Measurements from ENCODE around the gene ZNF367. TPM values are rescaled to one million over a fixed set of nuclear protein-coding genes. Genes with fewer than 3 reads are reported as not detected.

ZNF367 gene
- total RNA-seq, 4 donors from 2014 or later, result 2.0 to 3.4 (median 2.6) TPM

DNA sequence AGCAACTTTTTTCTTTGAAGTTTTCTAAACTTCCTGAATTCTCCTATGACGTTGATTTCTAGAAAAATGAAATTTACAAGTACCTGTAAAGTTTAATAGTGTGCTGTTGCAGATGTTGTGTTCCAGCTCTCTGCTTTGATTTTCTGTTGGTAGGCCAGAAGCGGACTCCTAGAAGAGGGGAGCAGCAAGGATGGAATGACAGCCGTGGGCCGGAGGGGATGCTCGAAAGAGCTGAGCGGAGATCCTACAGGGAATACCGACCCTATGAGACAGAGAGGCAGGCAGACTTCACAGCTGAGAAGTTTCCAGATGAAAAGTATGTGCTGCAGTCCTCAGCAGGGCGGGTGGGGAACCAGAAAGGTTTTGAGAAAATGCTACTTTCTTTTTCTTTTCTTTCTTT lies 40.1 kb upstream of the ZNF367 start:
- H3K27me3 ChIP-seq, result no peaks in the 10 kb centered on the region
- no peak for DNase-seq (ENCODE audit: extremely low spot score)
- no peak overlapping the region for H3K4me3 ChIP-seq
- peaks cover 5 to 19% (median 13%) of the 10 kb centered on the region in 4 donors for H3K4me1 ChIP-seq
- intact Hi-C loops (cut with DNase I), result loop anchor here (10.0 kb wide), 1 partner anchor 197 kb away; the partner anchor contains the start of gene PRXL2C
- TF ChIP-seq, protein P1, sequence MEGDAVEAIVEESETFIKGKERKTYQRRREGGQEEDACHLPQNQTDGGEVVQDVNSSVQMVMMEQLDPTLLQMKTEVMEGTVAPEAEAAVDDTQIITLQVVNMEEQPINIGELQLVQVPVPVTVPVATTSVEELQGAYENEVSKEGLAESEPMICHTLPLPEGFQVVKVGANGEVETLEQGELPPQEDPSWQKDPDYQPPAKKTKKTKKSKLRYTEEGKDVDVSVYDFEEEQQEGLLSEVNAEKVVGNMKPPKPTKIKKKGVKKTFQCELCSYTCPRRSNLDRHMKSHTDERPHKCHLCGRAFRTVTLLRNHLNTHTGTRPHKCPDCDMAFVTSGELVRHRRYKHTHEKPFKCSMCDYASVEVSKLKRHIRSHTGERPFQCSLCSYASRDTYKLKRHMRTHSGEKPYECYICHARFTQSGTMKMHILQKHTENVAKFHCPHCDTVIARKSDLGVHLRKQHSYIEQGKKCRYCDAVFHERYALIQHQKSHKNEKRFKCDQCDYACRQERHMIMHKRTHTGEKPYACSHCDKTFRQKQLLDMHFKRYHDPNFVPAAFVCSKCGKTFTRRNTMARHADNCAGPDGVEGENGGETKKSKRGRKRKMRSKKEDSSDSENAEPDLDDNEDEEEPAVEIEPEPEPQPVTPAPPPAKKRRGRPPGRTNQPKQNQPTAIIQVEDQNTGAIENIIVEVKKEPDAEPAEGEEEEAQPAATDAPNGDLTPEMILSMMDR (IDR thresholded peaks at IDR 0.05), result no peak
- TF ChIP-seq EP300 (IDR thresholded peaks at IDR 0.05), result no peak
- TF ChIP-seq POLR2A (IDR thresholded peaks at IDR 0.05; ENCODE audit: low read depth), result no peak
- TF ChIP-seq POLR2AphosphoS5 (IDR thresholded peaks at IDR 0.05), result no peak
- H3K36me3 ChIP-seq, result peaks cover 0 to 36% (median 17%) of the 10 kb centered on the region in 4 donors
- WGBS, result 93% methylated on average over 8 of the region's 8 CpGs
- no peak overlapping the region for H3K27ac ChIP-seq (replicated peaks in 1 of 4)
- no peaks in the 10 kb centered on the region for H3K9me3 ChIP-seq

DNA sequence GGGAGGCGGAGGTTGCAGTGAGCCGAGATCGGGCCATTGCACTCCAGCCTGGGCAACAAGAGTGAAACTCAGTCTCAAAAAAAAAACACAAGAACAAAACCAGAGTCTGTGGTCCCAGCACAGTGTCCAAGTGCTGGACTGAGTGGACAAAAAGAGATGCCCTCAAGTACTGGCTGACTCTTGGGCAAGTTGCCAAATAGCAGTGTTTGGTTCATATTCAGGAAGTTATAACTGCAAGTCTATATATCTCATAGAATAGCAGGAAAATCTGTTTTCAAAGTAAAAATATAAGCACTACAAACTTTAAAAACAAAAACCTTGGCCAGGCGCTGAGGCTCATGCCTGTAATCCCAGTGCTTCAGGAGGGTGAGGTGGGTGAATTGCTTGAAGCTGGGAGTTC lies 39.1 kb upstream of the ZNF367 start:
- peaks cover 7 to 29% (median 22%) of the 10 kb centered on the region in 4 donors for H3K4me1 ChIP-seq
- WGBS, result 95% methylated on average over 4 of the region's 4 CpGs
- H3K27me3 ChIP-seq, result no peaks in the 10 kb centered on the region
- intact Hi-C loops (cut with DNase I), result loop anchor here (10.0 kb wide), 1 partner anchor 198 kb away; the partner anchor contains the start of gene PRXL2C
- H3K27ac ChIP-seq (replicated peaks in 1 of 4), result no peak overlapping the region
- H3K4me3 ChIP-seq, result no peak overlapping the region
- TF ChIP-seq POLR2A (IDR thresholded peaks at IDR 0.05; ENCODE audit: low read depth), result no peak
- TF ChIP-seq EP300 (IDR thresholded peaks at IDR 0.05), result no peak
- no peak for TF ChIP-seq POLR2AphosphoS5 (IDR thresholded peaks at IDR 0.05)
- TF ChIP-seq, protein P1 (IDR thresholded peaks at IDR 0.05), result no peak
- H3K9me3 ChIP-seq, result no peaks in the 10 kb centered on the region
- H3K36me3 ChIP-seq, result peaks cover 0 to 29% (median 14%) of the 10 kb centered on the region in 4 donors
- DNase-seq (ENCODE audit: extremely low spot score), result no peak

DNA sequence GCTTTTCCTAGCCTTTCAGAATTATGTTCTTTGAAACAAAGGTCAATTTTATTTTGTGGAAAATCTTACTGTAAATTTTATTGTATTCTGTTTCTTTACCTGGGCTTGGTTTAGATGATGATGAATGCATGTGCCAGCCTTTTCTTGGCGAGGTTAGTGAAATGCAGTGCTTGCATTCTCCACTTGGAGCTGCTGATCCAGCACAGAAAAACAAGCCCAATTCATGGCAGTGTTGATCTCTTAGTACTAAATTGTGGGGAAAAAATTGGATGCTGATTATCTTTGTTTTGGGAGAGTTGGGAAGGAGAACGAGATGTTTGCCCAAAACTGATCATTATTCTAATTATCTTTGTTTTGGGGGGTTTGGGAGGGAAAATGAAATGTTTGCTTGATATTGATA lies 35.5 kb upstream of the ZNF367 start:
- Histone ChIP-seq H3K9me3 (no peaks in the 10 kb centered on the region), H3K27me3 (no peaks in the 10 kb centered on the region), H3K4me1 (peaks cover 7 to 49% (median 41%) of the 10 kb centered on the region in 4 donors), H3K4me3 (no peak overlapping the region), H3K36me3 (peaks cover 0 to 5% (median under 1%) of the 10 kb centered on the region in 4 donors), H3K27ac (replicated peaks in 1 of 4) (peak overlapping the region in 1 of 4 donors; percentile 29)
- no peak for TF ChIP-seq POLR2AphosphoS5 (IDR thresholded peaks at IDR 0.05)
- TF ChIP-seq, protein P1 (IDR thresholded peaks at IDR 0.05), result peak; percentile 51 to 67 (median 61)
- intact Hi-C loops (cut with DNase I), result loop anchor here (5.0 to 10.0 kb wide), 2 partner anchors 114 to 201 kb away; partner anchors contain the start of gene PRXL2C
- WGBS, result 55% methylated on average over 2 of the region's 2 CpGs
- DNase-seq (ENCODE audit: extremely low spot score), result no peak

DNA sequence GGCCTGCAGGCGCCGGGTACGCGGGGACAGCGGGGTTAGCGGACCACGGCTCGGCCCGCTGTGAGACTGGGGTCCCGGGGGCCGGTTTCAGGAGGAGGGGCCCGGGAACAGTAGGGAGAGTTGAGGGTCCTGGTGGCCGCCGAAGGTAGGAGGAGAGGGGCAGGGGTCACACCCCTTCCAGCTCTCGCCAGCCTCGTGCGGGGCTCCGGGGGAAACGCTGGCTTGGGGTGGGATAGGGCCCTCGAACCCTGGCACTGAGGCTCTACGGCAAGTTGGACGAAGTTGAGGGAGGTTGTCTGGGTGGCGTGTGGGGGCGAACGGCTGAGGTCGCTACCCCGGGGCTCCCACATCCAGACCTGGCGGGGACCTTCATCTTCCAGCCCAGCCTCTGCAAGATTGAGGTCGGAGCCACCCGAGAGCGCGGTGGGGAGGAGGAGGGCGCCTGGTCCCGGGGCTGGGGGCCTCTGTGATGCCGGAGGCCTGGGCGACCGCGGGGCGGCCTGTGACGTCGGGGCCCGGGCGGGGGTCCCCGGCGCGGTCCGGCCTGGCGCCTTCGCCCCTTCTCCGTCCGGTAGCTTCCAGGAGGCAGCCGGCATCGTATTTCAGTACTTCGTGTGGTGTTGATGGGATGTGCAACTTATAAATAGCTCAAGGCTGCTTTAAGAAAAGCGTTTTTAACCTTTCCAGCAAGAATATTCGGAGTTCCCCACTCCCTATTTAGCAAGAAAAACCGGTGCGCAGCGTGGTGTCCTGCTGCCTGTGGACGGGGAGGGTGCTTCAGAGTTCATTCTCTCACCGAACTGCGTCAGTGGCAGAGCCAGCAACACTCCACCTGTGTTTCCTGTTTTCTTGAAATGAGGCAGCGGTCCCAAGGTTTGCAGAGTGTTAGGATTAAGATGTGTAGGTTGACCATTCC lies 32.7 kb upstream of the ZNF367 start:
- DNase-seq (ENCODE audit: extremely low spot score), result no peak
- no peak for TF ChIP-seq POLR2A (IDR thresholded peaks at IDR 0.05; ENCODE audit: low read depth)
- TF ChIP-seq POLR2AphosphoS5 (IDR thresholded peaks at IDR 0.05), result peak; percentile 56 to 57
- no peak for TF ChIP-seq EP300 (IDR thresholded peaks at IDR 0.05)
- TF ChIP-seq, protein P1 (IDR thresholded peaks at IDR 0.05), result no peak
- WGBS, result 3% methylated on average over 10 of the region's 63 CpGs
- Histone ChIP-seq H3K27ac (replicated peaks in 1 of 4) (peak overlapping the region; percentile 88 to 97 (median 94)), H3K4me3 (peak overlapping the region; percentile 76 to 92 (median 83)), H3K27me3 (no peaks in the 10 kb centered on the region), H3K4me1 (peaks cover 7 to 42% (median 36%) of the 10 kb centered on the region in 4 donors), H3K36me3 (no peaks in the 10 kb centered on the region), H3K9me3 (no peaks in the 10 kb centered on the region)
- intact Hi-C loops (cut with DNase I), result loop anchor here (5.0 to 10.0 kb wide), 2 partner anchors 116 to 204 kb away; partner anchors contain the start of gene PRXL2C
